Activated CD8-positive, alpha-beta memory T cell treated with anti-CD3 and anti-CD28 coated beads, Interleukin-2, amount 50 U/mL, for 1 hour (primary cell): ENCODE results near the gene FIGN.

Experiments
- DNase-seq: peaks from one replicate; pipeline ENCODE4 v3.0.0-alpha.2; 2020; ENCODE audit errors: extremely low read depth

The FIGN gene

GRCh38 chr2:163611557-163611906, 124.3 kb downstream of the FIGN start:
- DNase-seq = no peak

DNA sequence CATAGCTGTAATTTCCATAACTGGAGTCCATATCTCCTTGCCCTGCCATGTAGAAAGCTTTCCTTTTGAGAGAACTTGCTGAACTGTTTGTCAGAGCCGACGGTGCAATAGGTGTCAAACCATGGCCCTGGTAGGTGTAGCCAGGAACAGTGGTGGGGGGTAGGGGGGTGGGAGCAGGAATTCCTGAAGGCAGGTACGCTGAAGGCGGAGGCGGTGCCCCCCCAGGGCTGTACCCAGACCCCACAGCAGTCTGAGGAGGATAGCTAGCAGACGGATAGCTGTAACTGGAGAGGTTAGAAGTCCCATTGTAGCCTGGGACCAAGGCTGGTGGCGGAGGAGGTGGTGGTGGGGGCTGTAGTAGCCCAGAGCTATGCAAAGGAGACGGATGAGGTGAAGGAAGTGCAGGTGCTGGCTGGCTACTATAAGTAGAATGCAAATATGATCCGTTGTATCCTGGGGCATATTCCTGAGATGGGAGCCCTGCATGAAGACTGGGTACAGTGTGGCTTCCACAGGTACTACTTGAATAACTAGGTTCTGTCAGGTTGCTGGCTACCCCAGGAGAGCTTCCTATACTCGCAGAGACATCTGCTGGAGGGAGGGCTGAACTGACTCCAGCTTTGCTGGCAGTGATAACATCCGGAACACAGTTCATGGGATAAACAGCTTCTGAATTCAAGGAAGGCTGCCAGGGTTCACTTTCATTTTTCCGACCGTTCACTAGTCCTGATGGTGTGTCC, 124.8 kb downstream of the FIGN start:
- DNase-seq = no peak

GRCh38 chr2:163607630-163608029, 128.2 kb downstream of the FIGN start:
- no peak for DNase-seq

DNA sequence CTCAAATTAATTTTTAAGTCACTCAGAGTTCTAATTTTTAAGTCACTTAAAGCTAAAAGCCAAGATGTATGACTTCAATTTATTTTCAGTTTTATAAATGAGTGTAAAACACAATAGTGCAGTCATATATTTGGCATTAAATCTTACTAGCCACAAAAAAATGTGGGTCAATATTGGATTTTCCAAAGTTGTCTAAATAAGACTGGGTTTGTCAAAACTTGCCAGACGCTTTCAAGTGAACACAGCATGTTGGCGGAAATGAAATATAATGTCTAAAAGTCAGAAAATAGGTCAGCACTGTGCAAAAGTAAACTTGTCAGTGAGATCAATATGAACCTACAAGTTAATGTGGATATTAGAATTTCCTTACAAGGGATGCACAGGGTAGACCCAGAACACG, 128.9 kb downstream of the FIGN start:
- DNase-seq = no peak

DNA sequence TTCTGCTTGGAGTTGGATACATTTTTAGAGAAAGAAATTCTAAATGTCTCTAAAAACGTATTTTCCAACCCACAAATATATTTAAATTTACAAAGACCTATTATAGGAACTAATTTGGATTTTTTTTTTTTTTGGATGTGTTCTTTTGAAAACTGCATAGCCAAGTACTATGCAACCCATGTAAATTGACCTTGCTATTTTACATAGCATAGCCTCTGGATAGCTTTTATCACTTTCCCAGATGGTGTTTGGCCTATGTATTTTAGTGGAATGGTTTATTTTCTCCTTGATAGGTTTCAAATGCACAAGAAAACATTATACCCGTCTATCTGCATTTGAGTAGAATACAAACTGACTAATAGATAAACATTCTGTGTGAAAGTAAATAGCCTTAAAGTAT, 130.0 kb downstream of the FIGN start:
- no peak for DNase-seq

GRCh38 chr2:163604941-163605555, 130.8 kb downstream of the FIGN start:
- no peak for DNase-seq

DNA sequence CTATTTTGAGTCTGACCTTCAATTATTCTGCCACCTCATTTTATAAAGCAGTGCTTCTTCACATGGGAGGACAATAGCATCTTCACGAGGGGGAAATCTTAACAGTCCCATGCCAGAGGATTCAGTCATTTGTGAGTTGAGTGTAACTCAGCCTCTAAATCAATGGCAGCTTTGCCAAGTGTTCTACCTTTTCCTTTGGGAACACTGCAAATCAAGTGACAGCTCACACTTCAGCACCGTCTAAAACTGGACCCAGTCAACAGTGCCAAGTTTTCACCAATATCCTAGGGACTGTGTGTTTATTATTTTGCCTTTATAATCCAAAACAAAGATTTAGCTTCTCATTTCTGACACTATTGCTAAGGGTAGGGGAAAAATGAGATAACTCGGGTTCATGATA, 133.6 kb downstream of the FIGN start:
- DNase-seq = no peak

GRCh38 chr2:163601377-163601776, 134.4 kb downstream of the FIGN start:
- no peak for DNase-seq

DNA sequence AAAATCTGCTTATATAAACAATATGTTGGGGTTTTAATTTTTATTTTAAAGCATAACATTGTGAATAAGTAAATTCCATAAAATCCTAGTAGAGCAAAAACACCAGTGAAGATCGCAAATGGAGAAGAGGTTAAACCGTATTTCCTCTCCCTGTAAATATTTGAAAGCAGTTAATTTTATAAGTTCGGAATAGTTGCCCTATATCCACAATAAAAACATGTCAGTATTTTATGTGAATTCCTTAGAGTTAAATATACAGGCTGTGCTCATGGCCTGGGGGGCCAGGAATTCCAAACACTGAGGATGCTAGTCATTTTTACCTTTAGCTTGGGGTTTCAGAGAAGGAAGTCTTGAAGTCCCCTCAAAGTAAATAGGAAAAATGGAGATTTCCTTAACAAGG, 135.0 kb downstream of the FIGN start:
- DNase-seq = no peak

GRCh38 chr2:163595028-163595427, 140.8 kb downstream of the FIGN start:
- no peak for DNase-seq

DNA sequence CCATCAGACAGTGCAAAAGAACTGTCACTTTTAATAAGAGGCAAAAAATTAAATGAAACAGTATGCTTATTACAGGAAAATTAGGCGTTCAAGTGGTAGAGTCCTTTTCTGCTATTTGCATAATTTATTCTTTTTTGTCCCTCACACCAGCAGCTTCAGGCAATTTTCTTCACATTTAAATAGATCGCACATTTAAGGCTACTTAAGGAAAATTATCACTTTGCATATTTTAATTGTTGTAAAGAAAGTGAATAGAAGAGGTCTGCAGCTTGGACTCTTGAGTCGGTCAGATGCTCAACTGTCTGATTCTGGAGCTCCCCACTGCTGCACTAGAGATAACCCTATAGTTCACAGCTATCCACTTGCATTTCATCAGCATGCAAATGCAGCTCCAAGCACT, 141.3 kb downstream of the FIGN start:
- no peak for DNase-seq

- no peak for DNase-seq
Observed at GRCh38 chr2:163593982-163594381, 141.8 kb downstream of the FIGN start.

DNA sequence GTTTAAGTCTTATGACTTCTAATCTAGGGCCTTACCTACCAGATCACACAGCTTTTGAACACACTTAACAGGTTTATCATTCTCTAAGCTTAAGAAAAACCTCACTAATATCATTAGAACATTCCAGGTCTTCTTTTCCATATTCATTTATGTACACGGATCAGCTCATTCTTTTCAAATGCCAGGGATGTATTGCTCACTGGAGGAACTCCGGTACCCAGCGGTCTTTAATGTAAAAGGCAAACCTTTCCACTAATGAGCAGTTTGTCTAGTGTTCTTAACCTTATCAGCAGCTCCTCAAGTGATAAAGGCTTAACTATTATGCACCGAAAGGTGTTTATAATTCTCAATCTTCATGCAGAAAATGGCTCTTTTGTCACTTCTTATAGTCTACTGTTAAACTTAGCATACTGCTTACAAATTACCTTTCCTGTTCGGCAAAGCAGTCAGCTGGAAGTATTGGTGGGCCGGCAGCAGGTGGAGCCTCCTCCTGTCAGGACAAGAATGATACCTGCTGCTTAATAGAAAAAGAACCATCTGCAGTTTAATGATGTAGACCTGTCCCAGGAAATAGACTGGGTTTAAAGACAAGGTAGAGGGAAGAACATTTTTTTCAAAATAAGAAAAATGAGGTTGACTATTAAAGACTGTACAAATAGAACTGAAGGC, 142.7 kb downstream of the FIGN start:
- no peak for DNase-seq

- DNase-seq = no peak
Observed at GRCh38 chr2:163591461-163591860, 144.3 kb downstream of the FIGN start.

- DNase-seq = no peak
Observed at GRCh38 chr2:163580757-163581156, 155.1 kb downstream of the FIGN start.

GRCh38 chr2:163574309-163574708, 161.5 kb downstream of the FIGN start:
- DNase-seq = no peak

DNA sequence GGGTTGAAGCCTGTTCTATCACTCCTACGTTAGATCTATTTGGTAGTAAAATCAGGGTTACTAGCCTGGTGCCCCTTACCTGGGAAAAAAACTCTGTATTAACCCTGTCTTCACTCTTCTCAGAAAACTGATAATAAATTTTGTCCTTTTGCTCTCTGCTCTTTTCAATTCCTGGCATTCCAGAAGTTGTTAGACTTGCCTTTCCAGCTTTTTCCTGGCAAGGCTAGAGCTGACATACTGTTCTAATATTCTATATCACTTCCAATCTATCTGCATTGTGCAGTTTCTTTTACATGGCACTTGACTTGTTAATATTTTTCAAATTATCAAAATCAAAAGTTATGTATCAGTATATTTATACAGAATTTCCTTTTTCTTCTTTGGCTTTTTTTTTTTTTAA, 162.2 kb downstream of the FIGN start:
- DNase-seq = no peak

GRCh38 chr2:163572850-163573249, 163.0 kb downstream of the FIGN start:
- DNase-seq = no peak

GRCh38 chr2:163571423-163572102, 164.2 kb downstream of the FIGN start:
- DNase-seq = no peak

DNA sequence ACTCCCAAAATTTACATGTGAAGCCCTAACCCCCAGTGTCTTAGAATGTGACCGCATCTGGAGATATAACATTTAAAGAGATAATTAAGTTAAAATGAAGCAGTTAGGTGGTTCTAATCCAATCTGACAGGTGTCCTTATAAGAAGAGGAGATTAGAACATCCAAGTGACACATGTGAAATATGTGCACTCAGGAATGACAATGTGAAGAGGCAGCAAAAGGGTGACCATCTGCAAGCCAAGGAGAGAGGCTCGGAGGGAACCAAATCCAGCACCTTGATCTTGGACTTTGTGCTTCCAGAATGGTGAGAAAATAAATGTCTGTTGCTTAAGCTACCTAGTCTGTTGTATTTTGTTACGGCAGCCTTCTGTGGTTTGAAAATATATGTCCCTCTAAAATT, 165.4 kb downstream of the FIGN start:
- DNase-seq = no peak

- DNase-seq = no peak
Observed at GRCh38 chr2:163565192-163565591, 170.6 kb downstream of the FIGN start.

- DNase-seq = no peak
Observed at GRCh38 chr2:163564236-163564635, 171.6 kb downstream of the FIGN start.

- no peak for DNase-seq
Observed at GRCh38 chr2:163563336-163563735, 172.5 kb downstream of the FIGN start.
